ENCODE data around the gene SOX6.

- TF ChIP-seq POLR2AphosphoS5 (IDR thresholded peaks at IDR 0.05; ENCODE audit: insufficient read depth, low read depth, low read length) (no peak), CTCF (IDR thresholded peaks at IDR 0.05; ENCODE audit: extremely low read depth in 1 of 2, insufficient read depth in 1 of 2, low read depth in 1 of 2, low read length in 2 of 2) (no peak), POLR2A (IDR thresholded peaks at IDR 0.05; ENCODE audit: low read depth, low read length) (no peak), MAX (IDR thresholded peaks at IDR 0.05; ENCODE audit: insufficient read depth, insufficient read length) (no peak), EZH2 (IDR thresholded peaks at IDR 0.05; ENCODE audit: borderline replicate concordance, low read depth, low read length, severe bottlenecking) (no peak)
Measured at GRCh38 chr11:16385099-16385498, 28.8 kb upstream of the SOX6 start.
